IPS DF 4.7 (cell line): ENCODE data around the gene GRM1.

ENCODE experiments used
- DNase-seq: peaks from one replicate; pipeline ENCODE4 v3.0.0-alpha.2; 2013; ENCODE audit warnings: low spot score; ENCODE audit errors: extremely low read depth

Gene GRM1

GRCh38 chr6:146028851-146029572 lies at the start of gene GRM1:
Gene GRM1 (plus strand): TSS chr6:146029062. CDS start chr6:146029518, 456 bp downstream.
- DNase-seq, result no peak

- no peak for DNase-seq
These were observed 19.5 kb upstream of the GRM1 start for GRCh38 chr6:146009338-146009737.

GRCh38 chr6:146014233-146014632 lies 14.6 kb upstream of the GRM1 start:
- DNase-seq, result no peak

- DNase-seq, result no peak
These were observed 11.2 kb upstream of the GRM1 start for GRCh38 chr6:146017672-146018071.

GRCh38 chr6:146026873-146027272 lies 2.0 kb upstream of the GRM1 start:
- DNase-seq, result no peak

- no peak for DNase-seq
These were observed 1.1 kb upstream of the GRM1 start for GRCh38 chr6:146027586-146028251.

GRCh38 chr6:146028252-146028795 lies 538 bp upstream of the GRM1 start:
- DNase-seq, result no peak

- DNase-seq, result no peak
These were observed 817 bp downstream of the GRM1 start for GRCh38 chr6:146029573-146030184.

- DNase-seq, result no peak
These were observed 3.5 kb downstream of the GRM1 start for GRCh38 chr6:146032387-146032786.

- DNase-seq, result no peak
These were observed 11.5 kb downstream of the GRM1 start for GRCh38 chr6:146040360-146040759.

GRCh38 chr6:146041282-146041681 lies 12.4 kb downstream of the GRM1 start:
- no peak for DNase-seq

- DNase-seq, result no peak
These were observed 18.5 kb downstream of the GRM1 start for GRCh38 chr6:146047371-146047770.

GRCh38 chr6:146050168-146050567 lies 21.3 kb downstream of the GRM1 start:
- DNase-seq, result no peak

- DNase-seq, result no peak
These were observed 27.6 kb downstream of the GRM1 start for GRCh38 chr6:146056506-146056905.

- DNase-seq, result no peak
These were observed 36.8 kb downstream of the GRM1 start for GRCh38 chr6:146065690-146066089.

- DNase-seq, result no peak
These were observed 37.6 kb downstream of the GRM1 start for GRCh38 chr6:146066506-146066905.

- DNase-seq, result no peak
These were observed 42.9 kb downstream of the GRM1 start for GRCh38 chr6:146071781-146072180.

GRCh38 chr6:146077992-146078391 lies 49.1 kb downstream of the GRM1 start:
- DNase-seq, result no peak

GRCh38 chr6:146087386-146087785 lies 58.5 kb downstream of the GRM1 start:
- no peak for DNase-seq

- DNase-seq, result no peak
These were observed 61.6 kb downstream of the GRM1 start for GRCh38 chr6:146090474-146090873.

GRCh38 chr6:146092961-146093686 lies 64.3 kb downstream of the GRM1 start:
- no peak for DNase-seq

GRCh38 chr6:146095481-146095880 lies 66.6 kb downstream of the GRM1 start:
- no peak for DNase-seq
